ENCODE measurements around the gene SPTBN4.
A peak's percentile ranks its signal among the peaks of the same experiment; 100 is the strongest.
"Not testable (repeated sequence)": the region's sequence is repeated elsewhere in the genome, so short reads cannot be mapped to it uniquely, and the experiment has no call there.

SPTBN4 gene

GRCh38 chr19:40564535-40564934 is 97.7 kb downstream of the SPTBN4 start:
- DNase-seq (ENCODE audit: low spot score), result not testable (repeated sequence)

- no peak for DNase-seq (ENCODE audit: low spot score)
Measured at GRCh38 chr19:40565355-40565754, 98.6 kb downstream of the SPTBN4 start.

GRCh38 chr19:40565910-40566495 is 99.2 kb downstream of the SPTBN4 start:
- DNase-seq (ENCODE audit: low spot score), result no peak

- no peak for DNase-seq (ENCODE audit: low spot score)
Measured at GRCh38 chr19:40567040-40567749, 100.4 kb downstream of the SPTBN4 start.

GRCh38 chr19:40567750-40568494 is 101.1 kb downstream of the SPTBN4 start:
- DNase-seq (ENCODE audit: low spot score), result no peak

- peak; percentile 99 for DNase-seq (ENCODE audit: low spot score)
Measured at GRCh38 chr19:40570313-40571004, 103.7 kb downstream of the SPTBN4 start.

- DNase-seq (ENCODE audit: low spot score), result no peak
Measured at GRCh38 chr19:40571005-40571318, 104.2 kb downstream of the SPTBN4 start.

GRCh38 chr19:40571831-40572495 is 105.2 kb downstream of the SPTBN4 start:
- DNase-seq (ENCODE audit: low spot score), result no peak

- DNase-seq (ENCODE audit: low spot score), result no peak
Measured at GRCh38 chr19:40575326-40575725, 108.5 kb downstream of the SPTBN4 start.

- no peak for DNase-seq (ENCODE audit: low spot score)
Measured at GRCh38 chr19:40576151-40576584, 109.4 kb downstream of the SPTBN4 start.

- peak; percentile 95 for DNase-seq (ENCODE audit: low spot score)
Measured at GRCh38 chr19:40576585-40577451, 110.0 kb downstream of the SPTBN4 start, which contains the start of gene SHKBP1. Gene SHKBP1, plus strand, starts transcription at chr19:40576873. Its CDS starts 27 bp downstream, at chr19:40576900.

- DNase-seq (ENCODE audit: low spot score), result peak; percentile 80
Measured at GRCh38 chr19:40578442-40578908, 111.7 kb downstream of the SPTBN4 start.

GRCh38 chr19:40580619-40581018 is 113.8 kb downstream of the SPTBN4 start:
- no peak for DNase-seq (ENCODE audit: low spot score)

GRCh38 chr19:40581531-40581930 is 114.7 kb downstream of the SPTBN4 start:
- no peak for DNase-seq (ENCODE audit: low spot score)

GRCh38 chr19:40582467-40582866 is 115.7 kb downstream of the SPTBN4 start:
- no peak for DNase-seq (ENCODE audit: low spot score)

GRCh38 chr19:40583283-40583682 is 116.5 kb downstream of the SPTBN4 start:
- no peak for DNase-seq (ENCODE audit: low spot score)

- no peak for DNase-seq (ENCODE audit: low spot score)
Measured at GRCh38 chr19:40584007-40584406, 117.2 kb downstream of the SPTBN4 start.

- no peak for DNase-seq (ENCODE audit: low spot score)
Measured at GRCh38 chr19:40585241-40585981, 118.6 kb downstream of the SPTBN4 start.

GRCh38 chr19:40585982-40586422 is 119.2 kb downstream of the SPTBN4 start:
- DNase-seq (ENCODE audit: low spot score), result no peak

- no peak for DNase-seq (ENCODE audit: low spot score)
Measured at GRCh38 chr19:40586611-40587010, 119.8 kb downstream of the SPTBN4 start.

All from Ammon's horn (tissue), 1 donor.